Right lobe of liver (tissue), 6 donors: Measurements from ENCODE around the gene CNTLN. TPM values are rescaled to one million over a fixed set of nuclear protein-coding genes. Genes with fewer than 3 reads are reported as not detected.

ENCODE experiments used
- ATAC-seq, 4 donors: fragments of 200-7000 bp; cut with Tn5 transposase; one replicate each; pipeline ENCODE4 v1.9.1; 2020; ENCODE audit warnings: mild to moderate bottlenecking in 4 of 4, moderate library complexity in 4 of 4
- DNase-seq, 3 donors: peaks; one replicate each; pipeline ENCODE4 v3.0.0-alpha.2; 2020
- H3K27ac ChIP-seq, 3 donors: fragments of 200-600 bp; one replicate each; pipeline ENCODE4 v1.8.0; 2022
- H3K27me3 ChIP-seq, 2 donors: fragments of 200-600 bp; one replicate each; pipeline ENCODE4 v1.8.0; 2022
- H3K36me3 ChIP-seq, 4 donors: fragments of 200-600 bp; sonication (generic) in 1 of 4; one replicate each; pipeline versions ENCODE4 v1.5.1 to v1.8.0; 2017 to 2022; ENCODE audit warnings: control low read depth in 1 of 4
- H3K4me1 ChIP-seq, 4 donors: fragments of 200-600 bp; sonication (generic) in 1 of 4; one replicate each; pipeline versions ENCODE4 v1.5.1 to v1.8.0; 2017 to 2022; ENCODE audit warnings: control low read depth in 1 of 4
- H3K4me3 ChIP-seq, 3 donors: fragments of 200-600 bp; one replicate each; pipeline ENCODE4 v1.8.0; 2022
- H3K9me3 ChIP-seq, 4 donors: fragments of 200-600 bp; sonication (generic) in 1 of 4; one replicate each; pipeline versions ENCODE4 v1.5.1 to v1.8.0; 2017 to 2022; ENCODE audit warnings: control low read depth in 1 of 4
- CTCF ChIP-seq, 4 donors: fragments of 200-600 bp in 3 of 4; fragments of 450-650 bp in 1 of 4; IDR thresholded peaks; one replicate each; pipeline versions ENCODE4 v1.5.1 to v1.8.0; 2016 to 2022; ENCODE audit warnings: antibody characterized with exemption in 4 of 4, mild to moderate bottlenecking in 2 of 4
- POLR2A ChIP-seq: fragments of 450-650 bp; IDR thresholded peaks from one replicate; pipeline ENCODE4 v1.6.1; 2017; ENCODE audit warnings: antibody characterized with exemption, mild to moderate bottlenecking
- WGBS: methylation state at CpG from one replicate; pipeline ENCODE4 v1.1.6; 2018; ENCODE audit warnings: low coverage, low lambda C conversion rate; ENCODE audit not compliant: insufficient coverage; ENCODE audit errors: missing lambda C conversion rate; 5-methylcytosine and 5-hydroxymethylcytosine counted together
- intact Hi-C, 2 donors: fragments of 100-400 bp; cut with DNase I; formaldehyde crosslinking; loops; one replicate each; pipeline versions ENCODE4 v1.11.2 to v1.14.1; 2022
- total RNA-seq, 6 experiments: library from RNA; depleted of rRNA in 2 of 6; stranded (reverse); fragments of >200 nt in 2 of 6; fragmentation: NEBNext Ultra II Directional in 3 of 6; extraction: Animal tissue kit (Norgen Biotek cat#: 25700) in 3 of 6; gene quantifications; one replicate each; pipeline versions ENCODE4 v1.1.0 to v1.2.4, GENCODE V29; 2016 to 2023
- donor health status: DM: no; HTN: yes; CAD: no.
- donor health status: DM: no; HTN: no; CAD: no.
- donor health status: DM: no; HTN: no; CAD: no.
- donor health status: DM: no; HTN: yes; CAD: no.
- donor health status: DM: no; HTN: yes; CAD: no.

The CNTLN gene
- total RNA-seq, 6 experiments from 2014 or later: 7.4 to 10.3 (median 9.5) TPM

- Histone ChIP-seq H3K27me3 (no peaks in the 10 kb centered on the region), H3K36me3 (no peaks in the 10 kb centered on the region), H3K4me3 (no peak overlapping the region), H3K4me1 (peaks cover 0 to 26% (median 12%) of the 10 kb centered on the region in 4 donors), H3K9me3 (no peaks in the 10 kb centered on the region), H3K27ac (no peak overlapping the region)
- WGBS: 91% methylated on average over 3 of the region's 5 CpGs
- ATAC-seq (no peak), DNase-seq (no peak)
- intact Hi-C loops: no loop called here
- no peak for TF ChIP-seq CTCF (IDR thresholded peaks at IDR 0.05)
- TF ChIP-seq POLR2A: no peak
Measured at GRCh38 chr9:17140418-17140817, 5.6 kb downstream of the CNTLN start.

GRCh38 chr9:17148324-17148723 is 13.5 kb downstream of the CNTLN start:
- DNase-seq: no peak
- H3K4me3 ChIP-seq: no peak overlapping the region
- H3K4me1 ChIP-seq: peaks cover 0 to 3% (median 0%) of the 10 kb centered on the region in 4 donors
- H3K27me3 ChIP-seq: no peaks in the 10 kb centered on the region
- H3K27ac ChIP-seq: no peak overlapping the region
- peak in 2 of 4 donors; percentile 13 to 69 for ATAC-seq
- H3K9me3 ChIP-seq: no peaks in the 10 kb centered on the region
- 36% methylated on average over 3 of the region's 3 CpGs for WGBS
- H3K36me3 ChIP-seq: no peaks in the 10 kb centered on the region
- intact Hi-C loops: no loop called here
- TF ChIP-seq CTCF (IDR thresholded peaks at IDR 0.05): no peak
- no peak for TF ChIP-seq POLR2A

GRCh38 chr9:17159469-17159868 is 24.6 kb downstream of the CNTLN start:
- DNase-seq (no peak), ATAC-seq (no peak)

GRCh38 chr9:17160327-17160726 is 25.5 kb downstream of the CNTLN start:
- Histone ChIP-seq H3K27me3 (no peaks in the 10 kb centered on the region), H3K4me3 (no peak overlapping the region), H3K9me3 (no peaks in the 10 kb centered on the region), H3K27ac (no peak overlapping the region), H3K4me1 (no peaks in the 10 kb centered on the region), H3K36me3 (peaks cover 0 to under 1% (median 0%) of the 10 kb centered on the region in 4 donors)
- TF ChIP-seq CTCF (IDR thresholded peaks at IDR 0.05): no peak
- TF ChIP-seq POLR2A: no peak
- intact Hi-C loops: no loop called here
- DNase-seq (no peak), ATAC-seq (no peak)

More at GRCh38 chr9:17159469-17159868, 24.6 kb downstream of the CNTLN start:
- Histone ChIP-seq H3K4me3 (no peak overlapping the region), H3K4me1 (no peaks in the 10 kb centered on the region), H3K9me3 (no peaks in the 10 kb centered on the region), H3K36me3 (peaks cover 0 to 4% (median 2%) of the 10 kb centered on the region in 4 donors), H3K27ac (no peak overlapping the region), H3K27me3 (no peaks in the 10 kb centered on the region)
- WGBS: 65% methylated on average over 4 of the region's 4 CpGs
- TF ChIP-seq POLR2A (no peak), CTCF (IDR thresholded peaks at IDR 0.05) (no peak)
- intact Hi-C loops: no loop called here

GRCh38 chr9:17165764-17166163 is 30.9 kb downstream of the CNTLN start:
- no peaks in the 10 kb centered on the region for H3K9me3 ChIP-seq
- H3K36me3 ChIP-seq: no peaks in the 10 kb centered on the region
- TF ChIP-seq CTCF (IDR thresholded peaks at IDR 0.05) (no peak), POLR2A (no peak)
- intact Hi-C loops: no loop called here
- DNase-seq: no peak
- H3K4me3 ChIP-seq: no peak overlapping the region
- H3K4me1 ChIP-seq: no peaks in the 10 kb centered on the region
- ATAC-seq: peak in 2 of 4 donors; percentile 44 to 62
- no peaks in the 10 kb centered on the region for H3K27me3 ChIP-seq
- no peak overlapping the region for H3K27ac ChIP-seq
